Ishikawa (cell line): ENCODE measurements around the gene KREMEN1.

ENCODE experiments used
- CEBPB ChIP-seq: IDR thresholded peaks from 2 replicates; pipeline ENCODE4 v1.6.1; 2012
- CREB1 ChIP-seq: IDR thresholded peaks from 2 replicates; pipeline ENCODE4 v1.6.1; 2012; ENCODE audit warnings: low read depth
- EGR1 ChIP-seq: IDR thresholded peaks from 2 replicates; pipeline ENCODE4 v1.6.1; 2012
- EP300 ChIP-seq: IDR thresholded peaks from 2 replicates; pipeline ENCODE4 v1.6.1; 2012; ENCODE audit warnings: borderline replicate concordance
- FOXM1 ChIP-seq: IDR thresholded peaks from 2 replicates; pipeline ENCODE4 v1.6.1; 2012; ENCODE audit warnings: low read depth, borderline replicate concordance
- MAX ChIP-seq: IDR thresholded peaks from 2 replicates; pipeline ENCODE4 v1.6.1; 2012
- NFIC ChIP-seq: IDR thresholded peaks from 2 replicates; pipeline ENCODE4 v1.6.1; 2012
- RAD21 ChIP-seq: IDR thresholded peaks from 2 replicates; pipeline ENCODE4 v1.6.1; 2012; ENCODE audit warnings: low read depth
- REST ChIP-seq: IDR thresholded peaks from 2 replicates; pipeline ENCODE4 v1.6.1; 2012; ENCODE audit warnings: low read depth, mild to moderate bottlenecking
- TAF1 ChIP-seq: IDR thresholded peaks from 2 replicates; pipeline ENCODE4 v1.6.1; 2012; ENCODE audit warnings: low read depth, mild to moderate bottlenecking
- TCF12 ChIP-seq: IDR thresholded peaks from 2 replicates; pipeline ENCODE4 v1.6.1; 2012; ENCODE audit warnings: low read depth
- TEAD4 ChIP-seq: IDR thresholded peaks from 2 replicates; pipeline ENCODE4 v1.6.1; 2012
- USF1 ChIP-seq: IDR thresholded peaks from 2 replicates; pipeline ENCODE4 v1.6.1; 2012
- YY1 ChIP-seq: IDR thresholded peaks from 2 replicates; pipeline ENCODE4 v1.6.1; 2012; ENCODE audit warnings: low read depth
- ZBTB7A ChIP-seq: IDR thresholded peaks from 2 replicates; pipeline ENCODE4 v1.6.1; 2012; ENCODE audit warnings: low read depth

The KREMEN1 gene

GRCh38 chr22:29215012-29215860 is 142.4 kb downstream of the KREMEN1 start:
- TF ChIP-seq EGR1 (no peak), TEAD4 (no peak), USF1 (no peak), RAD21 (no peak), REST (no peak)

GRCh38 chr22:29216011-29216872 is 143.4 kb downstream of the KREMEN1 start:
- TF ChIP-seq RAD21 (no peak), YY1 (no peak), CEBPB (no peak), MAX (no peak), CREB1 (no peak), NFIC (no peak), EGR1 (no peak), TCF12 (no peak), REST (no peak), TAF1 (no peak), ZBTB7A (no peak), EP300 (no peak), USF1 (no peak), TEAD4 (no peak), FOXM1 (no peak)

GRCh38 chr22:29216873-29217666 is 144.2 kb downstream of the KREMEN1 start:
- TF ChIP-seq FOXM1 (no peak), TEAD4 (no peak), TAF1 (no peak), REST (no peak), USF1 (no peak), NFIC (no peak), RAD21 (no peak), CEBPB (no peak), CREB1 (no peak)
